NT2/D1 (cell line): ENCODE data around the gene TOMM5.

Experiments
- DNase-seq: peaks from one replicate; pipeline ENCODE4 v3.0.0-alpha.2; 2011; ENCODE audit warnings: low read depth, low spot score
- H3K27me3 ChIP-seq: 2 replicates; pipeline ENCODE4 v1.6.0; 2011; ENCODE audit warnings: mild to moderate bottlenecking; ENCODE audit not compliant: insufficient read length, insufficient read depth
- H3K36me3 ChIP-seq: 2 replicates; pipeline ENCODE4 v1.6.1; 2011; ENCODE audit warnings: mild to moderate bottlenecking, low read length, mixed read lengths; ENCODE audit not compliant: insufficient read depth, insufficient read length
- H3K4me1 ChIP-seq: 2 replicates; pipeline ENCODE4 v1.5.1; 2011; ENCODE audit not compliant: insufficient read depth, insufficient read length
- H3K4me3 ChIP-seq: 2 replicates; pipeline ENCODE4 v1.5.1; 2011; ENCODE audit warnings: low read depth; ENCODE audit not compliant: insufficient read length
- H3K9ac ChIP-seq: 2 replicates; pipeline ENCODE4 v1.6.0; 2011; ENCODE audit warnings: low read depth; ENCODE audit not compliant: insufficient read length
- H3K9me3 ChIP-seq: 2 replicates; pipeline ENCODE4 v1.5.1; 2011; ENCODE audit warnings: mild to moderate bottlenecking, low read length; ENCODE audit not compliant: insufficient read depth
- SUZ12 ChIP-seq: IDR thresholded peaks from 2 replicates; pipeline ENCODE4 v1.6.1; 2011; ENCODE audit not compliant: insufficient read length, insufficient read depth; ENCODE audit errors: extremely low read depth
- YY1 ChIP-seq: IDR thresholded peaks from 2 replicates; pipeline ENCODE4 v1.6.1; 2011; ENCODE audit not compliant: insufficient read length, insufficient read depth
- ZNF274 ChIP-seq: IDR thresholded peaks from 2 replicates; pipeline ENCODE4 v1.6.1; 2011; ENCODE audit warnings: mild to moderate bottlenecking, low read depth, low read length

TOMM5 gene

GRCh38 chr9:37566716-37567115 lies 25.7 kb downstream of the TOMM5 start:
- no peak for DNase-seq
- H3K4me1 ChIP-seq = no peaks in the 10 kb centered on the region
- TF ChIP-seq SUZ12 (no peak), YY1 (no peak), ZNF274 (no peak)
- H3K4me3 ChIP-seq = no peak overlapping the region
- H3K36me3 ChIP-seq = peaks cover 31% of the 10 kb centered on the region
- H3K9me3 ChIP-seq = peaks cover 26% of the 10 kb centered on the region
- H3K27me3 ChIP-seq = no peaks in the 10 kb centered on the region
- no peak overlapping the region for H3K9ac ChIP-seq

DNA sequence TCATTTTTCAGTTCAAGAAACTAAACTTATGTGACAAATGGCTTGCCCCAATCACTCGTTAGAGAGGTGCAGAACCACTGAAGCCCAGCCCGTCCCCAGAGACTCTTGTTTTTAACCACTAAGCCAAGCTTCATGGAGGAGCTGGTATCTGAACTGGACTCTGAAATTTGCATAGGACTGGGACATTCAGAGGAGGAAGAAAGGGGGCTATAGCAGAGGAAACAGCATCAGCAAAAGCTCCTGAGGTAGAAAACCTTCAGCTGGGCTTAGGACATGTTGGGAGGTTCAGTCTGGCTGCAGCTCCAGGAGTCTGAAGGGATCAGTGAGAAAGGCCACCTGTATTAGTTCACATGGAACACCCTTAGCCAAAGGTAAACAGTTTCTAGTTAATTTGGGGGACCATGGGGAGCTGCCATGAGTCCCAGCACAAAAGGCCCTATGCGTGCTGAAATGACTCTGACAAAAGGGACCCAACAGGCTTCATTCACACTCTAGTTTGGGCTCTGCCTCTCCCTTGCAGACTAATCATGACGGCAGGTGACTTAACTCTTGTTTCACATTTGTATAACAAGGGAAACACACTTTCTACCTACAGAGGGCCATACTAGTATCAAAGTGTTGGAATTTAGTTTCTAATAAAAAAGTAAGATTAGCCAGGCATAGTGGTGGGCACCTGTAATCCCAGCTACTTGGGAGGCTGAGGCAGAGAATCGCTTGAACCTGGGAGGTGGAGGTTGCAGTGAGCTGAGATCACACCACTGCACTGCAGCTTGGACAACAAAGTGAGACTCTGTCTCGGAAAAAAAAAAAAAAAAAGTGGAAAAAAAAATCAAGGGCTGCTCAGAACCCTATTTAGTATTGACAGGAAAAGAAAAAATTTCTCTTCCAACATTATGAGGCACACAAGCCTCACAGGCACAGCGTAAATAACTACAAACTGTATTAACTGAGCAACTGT lies 26.5 kb downstream of the TOMM5 start:
- H3K9me3 ChIP-seq = peaks cover 26% of the 10 kb centered on the region
- no peak for DNase-seq
- no peaks in the 10 kb centered on the region for H3K27me3 ChIP-seq
- no peak overlapping the region for H3K9ac ChIP-seq
- TF ChIP-seq ZNF274 = no peak
- TF ChIP-seq SUZ12 = no peak
- TF ChIP-seq YY1 = no peak
- no peaks in the 10 kb centered on the region for H3K4me1 ChIP-seq
- no peak overlapping the region for H3K4me3 ChIP-seq
- peaks cover 36% of the 10 kb centered on the region for H3K36me3 ChIP-seq

- H3K4me1 ChIP-seq = no peaks in the 10 kb centered on the region
- TF ChIP-seq YY1 (no peak), SUZ12 (no peak), ZNF274 (no peak)
- H3K27me3 ChIP-seq = no peaks in the 10 kb centered on the region
- no peak overlapping the region for H3K9ac ChIP-seq
- H3K36me3 ChIP-seq = peaks cover 35% of the 10 kb centered on the region
- peaks cover 26% of the 10 kb centered on the region for H3K9me3 ChIP-seq
- H3K4me3 ChIP-seq = no peak overlapping the region
- no peak for DNase-seq
These were observed 27.5 kb downstream of the TOMM5 start for GRCh38 chr9:37564916-37565315.

DNA sequence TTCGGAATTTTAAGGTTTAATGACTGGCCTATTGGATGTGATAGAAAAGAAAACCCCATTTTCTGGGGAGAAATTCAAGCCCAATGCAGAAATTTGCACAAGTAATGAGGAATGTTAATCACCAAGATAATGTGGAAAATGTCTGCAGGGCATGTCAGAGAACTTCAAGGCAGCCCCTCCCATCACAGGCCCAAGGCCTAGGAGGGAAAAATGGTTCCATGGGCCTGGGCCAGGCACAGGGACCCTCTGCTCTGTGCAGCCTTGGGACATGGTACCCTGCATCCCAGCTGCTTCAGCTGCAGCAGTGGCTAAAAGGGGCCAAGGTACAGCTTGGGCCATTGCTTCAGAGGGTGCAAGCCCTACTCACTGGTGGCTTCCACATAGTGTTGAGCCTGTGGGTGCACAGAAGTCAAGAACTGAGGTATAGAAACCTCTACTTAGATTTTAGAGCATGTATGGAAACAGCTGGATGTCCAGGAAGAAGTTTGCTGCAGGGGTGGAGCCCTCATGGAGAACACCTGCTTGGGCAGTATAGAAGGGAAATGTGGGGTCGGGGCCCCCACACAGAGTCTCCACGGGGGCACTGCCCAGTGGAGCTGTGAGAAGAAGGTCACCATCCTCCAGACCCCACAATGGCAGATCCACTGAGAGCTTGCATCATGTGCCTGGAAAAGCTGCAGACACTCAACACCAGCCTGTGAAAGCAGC lies 28.4 kb downstream of the TOMM5 start:
- H3K36me3 ChIP-seq = peaks cover 37% of the 10 kb centered on the region
- H3K4me1 ChIP-seq = no peaks in the 10 kb centered on the region
- no peak for DNase-seq
- no peak overlapping the region for H3K9ac ChIP-seq
- H3K27me3 ChIP-seq = no peaks in the 10 kb centered on the region
- TF ChIP-seq YY1 (no peak), ZNF274 (no peak), SUZ12 (no peak)
- H3K9me3 ChIP-seq = peaks cover 26% of the 10 kb centered on the region
- H3K4me3 ChIP-seq = no peak overlapping the region

DNA sequence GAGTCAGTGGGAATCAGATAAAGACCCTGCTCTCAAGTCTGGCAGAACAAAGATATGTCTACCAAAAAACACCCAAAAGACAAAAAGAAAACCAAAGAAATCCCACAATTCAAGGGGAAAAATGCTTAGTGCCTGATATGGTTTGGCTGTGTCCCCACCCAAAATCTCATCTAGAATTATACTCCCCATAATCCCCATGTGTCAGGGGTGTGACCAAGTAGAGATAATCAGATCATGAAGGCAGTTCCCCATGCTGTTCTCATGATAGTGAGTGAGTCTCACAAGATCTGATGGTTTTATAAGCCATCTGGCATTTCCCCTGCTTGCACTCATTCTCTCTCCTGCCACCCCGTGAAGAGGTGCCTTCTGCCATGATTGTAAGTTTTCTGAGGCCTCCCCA lies 29.6 kb downstream of the TOMM5 start:
- Histone ChIP-seq H3K9ac (no peak overlapping the region), H3K36me3 (peaks cover 31% of the 10 kb centered on the region), H3K4me3 (no peak overlapping the region), H3K9me3 (peaks cover 26% of the 10 kb centered on the region), H3K4me1 (no peaks in the 10 kb centered on the region), H3K27me3 (no peaks in the 10 kb centered on the region)
- no peak for TF ChIP-seq SUZ12
- TF ChIP-seq ZNF274 = no peak
- no peak for TF ChIP-seq YY1
- DNase-seq = no peak

DNA sequence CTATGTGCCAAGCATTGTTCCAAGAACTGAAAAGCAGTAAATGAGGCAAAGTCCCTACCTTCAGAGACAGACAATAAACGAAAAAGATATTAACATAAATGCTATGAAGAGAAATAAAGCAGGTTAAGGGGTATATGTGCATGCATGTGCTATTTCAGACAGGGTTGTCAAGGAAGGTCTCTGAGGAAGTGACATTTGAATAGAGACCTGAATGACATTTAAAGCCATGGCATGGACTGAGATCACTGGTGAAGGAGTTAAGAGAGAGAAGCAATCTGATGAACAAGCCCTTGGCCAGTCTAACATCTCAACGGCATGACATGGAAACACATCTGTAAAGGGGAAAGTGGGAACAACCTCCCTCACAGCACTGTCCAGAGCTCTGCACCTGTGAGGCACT lies 30.7 kb downstream of the TOMM5 start:
- Histone ChIP-seq H3K9me3 (peaks cover 26% of the 10 kb centered on the region), H3K27me3 (no peaks in the 10 kb centered on the region), H3K9ac (no peak overlapping the region), H3K4me3 (no peak overlapping the region), H3K4me1 (no peaks in the 10 kb centered on the region), H3K36me3 (peaks cover 28% of the 10 kb centered on the region)
- TF ChIP-seq YY1 (no peak), ZNF274 (no peak), SUZ12 (no peak)
- DNase-seq = no peak
